ENCODE data around the gene MCTP2.

GRCh38 chr15:94300612-94301011 lies 69.3 kb downstream of the MCTP2 start:
- no peak for TF ChIP-seq POLR2A (IDR thresholded peaks at IDR 0.05)
- no peak for TF ChIP-seq POLR2AphosphoS5 (IDR thresholded peaks at IDR 0.05)
- TF ChIP-seq CTCF (IDR thresholded peaks at IDR 0.05) = no peak
- TF ChIP-seq EP300 (IDR thresholded peaks at IDR 0.05) = no peak
